Thyroid gland (tissue), 4 donors: ENCODE measurements around the gene GFI1. TPM values are rescaled to one million over a fixed set of nuclear protein-coding genes. Genes with fewer than 3 reads are reported as not detected.
"Not testable (repeated sequence)": the region's sequence is repeated elsewhere in the genome, so short reads cannot be mapped to it uniquely, and the experiment has no call there.

Source experiments
- DNase-seq, 2 donors: peaks; one replicate each; pipeline ENCODE4 v3.0.0-alpha.2; 2019
- H3K27ac ChIP-seq, 3 donors: fragments of 200-600 bp; sonication (generic); 1 replicate in 2 of 3; 2 replicates in 1 of 3; pipeline ENCODE4 v1.5.1; 2016 to 2019; ENCODE audit warnings: mild to moderate bottlenecking in 1 of 3, moderate library complexity in 1 of 3
- H3K27me3 ChIP-seq: fragments of 200-600 bp; sonication (generic); one replicate; pipeline ENCODE4 v1.5.1; 2019
- H3K36me3 ChIP-seq, 2 donors: fragments of 200-600 bp; sonication (generic); one replicate each; pipeline ENCODE4 v1.5.1; 2016 to 2019
- H3K4me1 ChIP-seq, 2 donors: fragments of 200-600 bp; sonication (generic); one replicate each; pipeline ENCODE4 v1.5.1; 2017 to 2019
- H3K4me3 ChIP-seq, 3 donors: fragments of 200-600 bp; sonication (generic); replicated peaks in 1 of 3; 1 replicate in 2 of 3; 2 replicates in 1 of 3; pipeline ENCODE4 v1.5.1; 2016; ENCODE audit warnings: mild to moderate bottlenecking in 1 of 3
- H3K9me3 ChIP-seq: fragments of 200-600 bp; sonication (generic); one replicate; pipeline ENCODE4 v1.5.1; 2017
- CTCF ChIP-seq, 6 experiments: fragments of 200-600 bp in 3 of 6; fragments of 450-650 bp in 3 of 6; sonication (generic) in 3 of 6; IDR thresholded peaks; one replicate each; pipeline ENCODE4 v1.5.1; 2016 to 2019; ENCODE audit warnings: antibody characterized with exemption in 6 of 6, mild to moderate bottlenecking in 2 of 6, inconsistent platforms in 1 of 6, moderate library complexity in 1 of 6
- POLR2A ChIP-seq, 2 donors: fragments of 450-650 bp; IDR thresholded peaks; one replicate each; pipeline ENCODE4 v1.6.1; 2017; ENCODE audit warnings: antibody characterized with exemption in 2 of 2, mild to moderate bottlenecking in 2 of 2, moderate library complexity in 1 of 2
- WGBS, 2 donors: methylation state at CpG; one replicate each; pipeline ENCODE4 v1.1.5; 2017; 5-methylcytosine and 5-hydroxymethylcytosine counted together
- intact Hi-C: fragments of 100-400 bp; cut with DNase I; formaldehyde crosslinking; loops from one replicate; pipeline ENCODE4 v1.15.1; 2023
- total RNA-seq, 4 donors: library from RNA; depleted of rRNA; stranded (reverse); fragments of >200 nt; gene quantifications; one replicate each; pipeline ENCODE4 v1.2.3, GENCODE V29; 2016

The GFI1 gene
- 1 to 10 TPM in 1 of 4 donors, under 1 TPM in 3; 0.27 to 1.8 (median 0.47) TPM for total RNA-seq

DNA sequence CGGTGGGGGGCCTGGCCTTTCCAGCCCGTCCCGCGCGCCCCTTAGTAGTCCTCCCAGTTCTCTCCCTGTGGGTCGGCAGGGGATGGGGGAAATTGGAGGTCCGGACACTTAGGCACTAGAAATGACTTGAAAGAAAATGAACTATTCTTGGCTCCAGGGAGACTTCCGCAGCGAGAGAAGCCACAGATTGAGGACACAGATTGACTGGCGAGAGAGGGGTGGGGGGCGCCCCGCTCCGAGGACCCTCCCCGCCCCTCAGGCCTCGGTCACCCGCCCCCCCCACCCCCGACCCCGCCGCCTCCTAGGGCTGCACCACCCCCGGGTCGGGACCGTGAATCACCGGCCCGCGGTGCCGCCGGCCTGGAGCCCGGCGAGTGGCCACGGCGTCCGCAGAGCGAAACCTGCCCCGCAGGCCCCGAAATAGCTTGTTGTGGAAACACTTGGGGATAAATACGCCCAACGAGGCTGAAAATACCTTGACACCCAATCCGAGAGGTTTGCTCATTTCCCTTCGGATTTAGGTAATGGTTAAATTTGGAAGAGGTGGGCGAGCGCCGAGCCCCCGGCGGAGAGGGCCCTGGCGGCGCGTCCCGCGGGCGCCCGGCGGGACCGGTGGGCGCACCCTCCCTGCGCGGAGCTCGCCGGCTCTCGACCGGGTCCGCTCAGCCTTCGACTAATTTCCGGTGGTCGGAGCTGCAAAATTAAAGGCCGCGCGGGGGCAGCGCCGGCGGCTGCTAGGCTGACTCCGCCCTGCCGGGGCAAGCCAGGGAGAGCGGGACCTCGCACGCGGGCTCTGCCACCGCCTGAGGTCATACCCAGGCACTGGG, at the start of gene GFI1:
GFI1 (minus strand) TSS at position 675 of the 827 bp plus-strand sequence. CDS start 3,438 bp downstream, outside the sequence.
- WGBS, 2 donors: 2 to 3% methylated on average over 30 to 36 of the region's 77 CpGs
- no peak within 1 kb of the TSS for H3K27ac ChIP-seq
- DNase-seq: peak in 1 of 2 donors; percentile 7

GRCh38 chr1:92532371-92532770, 45.6 kb upstream of the GFI1 start:
- H3K4me1 ChIP-seq, H3K4me3 ChIP-seq, H3K36me3 ChIP-seq, DNase-seq, H3K27ac ChIP-seq, H3K27me3 ChIP-seq, H3K9me3 ChIP-seq, intact Hi-C loops: not testable (repeated sequence)
- WGBS, 2 donors: 93 to 95% methylated on average over 4 of the region's 4 CpGs

More for the DNA sequence above, at the start of gene GFI1:
- peak within 1 kb of the TSS; percentile 8 to 33 (median 25) for H3K4me3 ChIP-seq
- H3K36me3 ChIP-seq: no peaks in the 10 kb centered on the region
- H3K27me3 ChIP-seq: peaks cover 25% of the 10 kb centered on the region
- H3K9me3 ChIP-seq: no peaks in the 10 kb centered on the region
- H3K4me1 ChIP-seq: peaks cover 40 to 55% of the 10 kb centered on the region in 2 donors
- intact Hi-C loops: no loop called here
- TF ChIP-seq CTCF (IDR thresholded peaks at IDR 0.05): no peak
- TF ChIP-seq POLR2A (IDR thresholded peaks at IDR 0.05): no peak

DNA sequence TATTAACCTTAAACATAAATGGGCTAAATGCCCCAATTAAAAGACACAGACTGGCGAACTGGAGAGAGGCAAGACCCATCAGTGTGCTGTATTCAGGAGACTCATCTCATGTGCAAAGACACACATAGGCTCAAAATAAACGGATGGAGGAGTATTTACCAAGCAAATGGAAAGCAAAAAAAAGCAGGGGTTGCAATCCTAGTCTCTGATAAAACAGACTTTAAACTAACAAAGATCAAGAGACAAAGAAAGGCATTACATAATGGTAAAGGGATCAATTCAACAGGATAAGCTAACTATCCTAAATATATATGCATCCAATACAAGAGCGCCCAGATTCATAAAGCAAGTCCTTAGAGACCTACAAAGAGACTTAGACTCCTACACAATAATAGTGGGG, 45.2 kb upstream of the GFI1 start:
- H3K4me3 ChIP-seq, intact Hi-C loops: not testable (repeated sequence)
- 87 to 89% methylated on average over 3 of the region's 3 CpGs for WGBS, 2 donors

GRCh38 chr1:92527670-92528069, 40.9 kb upstream of the GFI1 start:
- no peak for TF ChIP-seq CTCF (IDR thresholded peaks at IDR 0.05)
- Histone ChIP-seq H3K36me3 (no peaks in the 10 kb centered on the region), H3K4me3 (no peak overlapping the region), H3K4me1 (no peaks in the 10 kb centered on the region), H3K9me3 (no peaks in the 10 kb centered on the region), H3K27ac (no peak overlapping the region), H3K27me3 (no peaks in the 10 kb centered on the region)
- WGBS, 2 donors: 97 to 99% methylated on average over 2 of the region's 2 CpGs
- intact Hi-C loops: no loop called here
- DNase-seq: no peak

More for the DNA sequence above, 45.2 kb upstream of the GFI1 start:
- H3K27ac ChIP-seq, H3K36me3 ChIP-seq, DNase-seq, H3K27me3 ChIP-seq, H3K4me1 ChIP-seq, H3K9me3 ChIP-seq: not testable (repeated sequence)

- WGBS, 2 donors: 97% methylated on average over 9 of the region's 9 CpGs
- H3K36me3 ChIP-seq, DNase-seq, H3K4me3 ChIP-seq, H3K27ac ChIP-seq, H3K4me1 ChIP-seq, H3K27me3 ChIP-seq, intact Hi-C loops, H3K9me3 ChIP-seq: not testable (repeated sequence)
Observed at GRCh38 chr1:92524944-92525590, 38.3 kb upstream of the GFI1 start.

DNA sequence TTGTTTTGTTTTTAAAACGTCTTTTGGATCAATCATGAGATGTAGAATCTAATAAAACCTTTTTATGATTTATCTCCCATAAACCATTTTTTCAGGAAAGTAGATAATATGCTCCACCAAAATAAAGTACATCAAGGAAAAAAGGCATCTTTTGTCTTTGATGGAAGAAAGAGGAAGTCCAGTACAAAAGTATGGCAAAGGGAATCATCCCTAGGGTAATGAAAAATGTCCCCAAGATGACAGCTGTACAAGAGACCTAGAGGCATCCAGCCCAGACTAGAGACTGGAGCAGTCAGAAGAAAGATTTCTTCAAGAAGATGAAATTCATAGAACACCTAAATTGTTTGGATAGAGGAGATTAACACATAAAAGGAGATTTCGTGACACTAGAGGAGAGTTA, 32.3 kb upstream of the GFI1 start:
- intact Hi-C loops: no loop called here
- 81 to 83% methylated on average over 2 of the region's 2 CpGs for WGBS, 2 donors

More for the DNA sequence above, 32.3 kb upstream of the GFI1 start:
- no peaks in the 10 kb centered on the region for H3K36me3 ChIP-seq
- H3K27ac ChIP-seq: no peak overlapping the region
- no peaks in the 10 kb centered on the region for H3K4me1 ChIP-seq
- no peaks in the 10 kb centered on the region for H3K27me3 ChIP-seq
- H3K9me3 ChIP-seq: no peaks in the 10 kb centered on the region
- no peak for DNase-seq
- no peak overlapping the region for H3K4me3 ChIP-seq
- TF ChIP-seq POLR2A (IDR thresholded peaks at IDR 0.05) (no peak), CTCF (IDR thresholded peaks at IDR 0.05) (no peak)
